GM19463 (cell line): ENCODE data around the gene TMEM14A.

Experiments used
- ATAC-seq: cut with Tn5 transposase; IDR thresholded peaks from one replicate; pipeline ENCODE4 v1.9.1; 2021; ENCODE audit warnings: mild to moderate bottlenecking, moderate library complexity; ENCODE audit not compliant: unreplicated experiment

TMEM14A gene, protein sequence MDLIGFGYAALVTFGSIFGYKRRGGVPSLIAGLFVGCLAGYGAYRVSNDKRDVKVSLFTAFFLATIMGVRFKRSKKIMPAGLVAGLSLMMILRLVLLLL

DNA sequence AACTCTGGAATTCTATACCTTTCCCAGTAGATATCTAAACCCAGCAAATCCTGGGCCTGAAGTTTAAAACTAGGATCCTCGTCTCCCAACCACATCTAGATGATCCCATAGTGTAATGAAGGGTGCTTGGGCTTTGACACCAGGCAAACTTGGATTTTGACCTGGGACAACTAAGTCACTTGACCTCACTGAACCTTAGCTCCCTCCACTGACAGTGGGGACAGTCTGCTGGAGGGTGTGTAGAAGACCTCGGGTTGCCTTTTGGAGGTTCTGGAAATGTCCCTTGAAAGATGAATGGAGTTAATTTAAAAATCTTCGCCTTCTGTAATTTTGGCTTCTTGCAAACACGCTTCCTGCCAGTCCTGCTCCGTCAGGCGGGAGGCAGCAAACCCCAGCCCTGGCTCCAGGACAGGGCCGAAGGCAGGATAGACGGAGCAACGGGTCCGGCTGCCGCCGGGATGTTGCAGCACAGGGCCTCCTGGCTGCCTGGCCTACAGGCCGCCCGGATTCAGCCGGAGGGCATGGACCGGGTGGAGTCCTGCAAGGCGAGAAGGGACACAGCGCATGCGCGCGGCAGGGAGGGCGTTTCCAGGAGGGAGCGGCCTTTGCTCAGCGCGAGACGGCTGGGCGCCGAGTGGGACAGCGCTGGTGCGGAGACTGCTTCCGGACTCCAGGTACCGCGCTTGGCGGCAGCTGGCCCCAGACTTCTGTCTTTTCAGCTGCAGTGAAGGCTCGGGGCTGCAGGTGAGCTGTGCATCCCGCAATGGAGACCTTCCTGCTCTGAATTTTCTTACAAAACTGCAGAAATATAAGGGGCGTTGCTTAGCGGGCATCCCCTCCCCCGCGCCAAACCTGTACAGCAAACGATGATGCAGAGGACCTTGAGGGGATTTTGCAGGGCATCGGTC lies at the start of gene TMEM14A:
TSS of gene TMEM14A (plus strand) at position 612 of the 908 bp plus-strand sequence. CDS start 5,990 bp downstream, outside the sequence.
- peak; percentile 97 for ATAC-seq

GRCh38 chr6:52621631-52622030 lies 49.3 kb upstream of the TMEM14A start:
- no peak for ATAC-seq

- no peak for ATAC-seq
These were observed 48.1 kb upstream of the TMEM14A start for GRCh38 chr6:52622810-52623209.

DNA sequence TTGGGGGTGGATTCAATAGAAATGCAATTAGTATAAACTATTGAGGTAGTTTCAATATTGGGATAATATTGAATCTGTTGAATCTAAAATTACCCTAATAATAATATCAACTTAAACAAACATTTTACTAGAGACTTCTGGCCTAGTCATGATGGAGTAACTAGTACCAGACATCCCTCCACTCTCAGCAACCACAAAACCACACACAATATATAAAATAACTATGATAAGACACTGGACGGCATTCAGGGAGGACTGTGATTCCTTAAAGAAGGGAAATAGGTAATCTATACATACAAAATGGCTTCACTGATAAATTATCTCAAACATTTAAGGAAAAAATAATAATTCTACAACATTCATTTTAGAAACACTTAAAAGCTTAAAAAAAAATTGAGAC lies 38.9 kb upstream of the TMEM14A start:
- no peak for ATAC-seq

GRCh38 chr6:52634211-52634610 lies 36.7 kb upstream of the TMEM14A start:
- ATAC-seq, result no peak

- no peak for ATAC-seq
These were observed 35.8 kb upstream of the TMEM14A start for GRCh38 chr6:52635049-52635577.

DNA sequence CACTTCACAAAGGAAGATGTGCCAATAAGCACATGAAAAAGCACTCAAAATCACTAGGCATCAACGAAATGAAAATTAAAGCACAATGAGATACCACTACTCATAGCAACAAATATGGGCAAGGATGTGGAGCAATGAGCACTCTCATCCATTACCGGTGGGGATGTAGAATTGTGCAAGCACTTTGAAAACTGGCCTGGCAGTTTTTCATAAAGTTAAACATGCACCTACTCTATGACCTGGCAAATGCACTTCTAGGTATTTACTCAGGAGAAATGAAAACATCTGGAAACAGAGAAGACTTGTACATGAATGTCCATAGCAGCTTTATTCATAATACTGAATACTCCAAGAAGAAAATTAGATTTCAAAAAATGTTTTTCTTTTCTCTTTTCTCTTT lies 34.1 kb upstream of the TMEM14A start:
- ATAC-seq, result no peak

DNA sequence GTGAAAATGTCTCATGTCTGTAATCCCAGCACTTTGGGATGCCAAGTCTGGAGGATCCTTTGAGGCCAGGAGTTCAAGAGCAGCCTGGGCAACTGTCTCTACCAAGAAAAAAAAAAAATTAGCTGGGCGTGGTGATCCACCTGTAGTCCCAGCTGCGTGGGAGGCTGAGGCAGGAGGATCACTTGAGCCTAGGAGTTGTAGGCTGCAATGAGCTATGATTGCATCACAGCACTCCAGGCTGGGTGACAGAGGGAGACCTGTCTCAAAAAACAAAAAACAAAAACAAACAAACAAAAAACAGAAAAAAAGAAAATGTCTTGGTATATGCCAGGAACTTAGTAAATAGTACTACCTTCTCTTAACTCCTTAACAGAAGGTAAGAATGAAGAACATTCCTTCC lies 31.4 kb upstream of the TMEM14A start:
- ATAC-seq, result no peak

DNA sequence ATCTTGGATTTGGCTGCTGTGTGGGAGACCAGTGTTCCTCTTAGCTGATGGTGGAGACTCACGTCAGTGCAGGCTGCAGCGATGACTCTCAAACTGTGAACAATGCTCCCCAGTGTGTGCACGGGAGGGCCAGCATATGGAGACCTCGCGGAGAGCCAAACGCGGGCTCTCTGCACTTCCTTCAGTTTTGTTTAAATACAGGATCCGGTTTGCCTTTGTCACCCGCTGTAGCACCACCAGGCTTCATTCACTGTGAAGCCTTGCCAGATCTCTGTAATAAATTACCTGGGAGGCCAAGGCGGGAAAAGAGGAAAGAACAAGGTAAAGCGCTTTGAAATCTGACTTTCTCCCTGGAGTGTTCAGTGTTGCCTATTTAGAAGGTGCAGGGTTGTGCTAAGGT lies 30.7 kb upstream of the TMEM14A start:
- ATAC-seq, result no peak

DNA sequence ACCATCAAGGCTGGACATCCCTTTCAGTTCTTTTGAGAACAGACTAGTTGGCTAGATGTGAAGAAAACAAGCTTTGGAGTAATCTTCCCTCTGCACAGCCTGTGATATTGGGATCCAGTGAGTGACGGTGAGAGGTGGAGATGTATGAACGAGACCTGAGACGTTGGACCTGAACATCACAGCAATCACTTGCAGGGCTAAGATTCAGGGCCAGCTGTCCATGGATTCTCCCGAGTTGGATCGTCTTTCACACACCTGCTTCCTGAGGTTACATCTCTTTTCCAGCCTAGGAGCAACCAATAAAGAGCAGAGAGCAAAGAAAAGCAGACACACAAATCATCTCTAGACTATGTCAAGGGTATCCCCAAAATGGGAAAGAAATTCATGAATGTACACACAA lies 30.0 kb upstream of the TMEM14A start:
- ATAC-seq, result no peak

DNA sequence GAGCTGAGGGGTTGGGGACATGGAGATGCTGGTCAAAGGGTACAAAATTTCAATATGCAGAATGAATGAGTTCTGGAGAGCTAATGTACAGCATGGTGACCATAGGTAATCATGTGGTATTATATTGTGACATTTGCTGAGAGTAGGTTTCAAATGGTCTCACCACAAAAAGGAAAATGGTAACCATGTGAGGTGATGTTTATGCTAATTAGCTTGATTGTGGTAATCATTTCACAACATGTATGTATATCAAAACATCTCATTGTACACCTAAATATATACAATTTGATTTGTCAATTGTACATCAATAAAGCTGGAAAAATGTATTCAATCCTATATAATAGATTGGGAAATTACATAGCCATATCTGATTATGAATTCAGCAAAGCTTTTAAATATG lies 29.5 kb upstream of the TMEM14A start:
- no peak for ATAC-seq

DNA sequence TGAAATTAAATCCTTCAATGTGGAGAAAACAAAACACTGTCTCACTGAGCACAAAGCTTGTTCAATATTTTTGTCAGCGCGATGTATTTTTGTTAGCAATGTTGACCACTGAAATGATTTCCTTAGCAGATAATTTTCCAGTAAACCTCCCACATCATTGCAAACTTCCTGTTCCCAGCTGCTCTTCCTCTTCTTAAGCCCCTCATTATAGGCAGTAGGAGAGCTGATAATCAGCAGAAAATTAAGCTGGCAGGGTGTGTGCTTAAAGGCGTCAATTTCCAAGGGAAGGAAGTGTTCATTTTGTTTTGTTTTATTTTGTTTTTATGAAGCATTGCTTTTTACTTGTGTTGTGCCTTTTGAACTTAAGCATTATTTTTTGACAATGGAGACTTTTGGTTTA lies 29.1 kb upstream of the TMEM14A start:
- ATAC-seq, result no peak

- ATAC-seq, result no peak
These were observed 28.5 kb upstream of the TMEM14A start for GRCh38 chr6:52642368-52642767.

DNA sequence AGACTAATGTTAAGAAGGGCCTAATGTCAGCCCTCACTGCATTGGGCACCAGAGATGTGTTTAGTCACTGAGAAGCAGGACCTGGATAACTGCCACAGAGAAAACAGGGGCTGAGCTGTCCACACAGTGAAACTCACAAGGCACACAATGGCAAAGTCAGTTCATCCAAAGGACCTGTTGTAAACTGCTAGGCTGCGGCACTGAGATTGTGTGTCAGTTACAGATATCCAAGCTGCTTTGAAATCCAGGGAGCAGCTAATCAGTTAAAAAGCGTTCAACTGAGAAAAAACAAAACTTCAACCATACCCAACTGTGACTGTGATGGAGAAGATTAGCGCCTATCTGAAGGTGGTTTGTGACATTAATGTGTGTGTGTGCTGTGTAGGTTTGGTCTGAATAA lies 27.8 kb upstream of the TMEM14A start:
- ATAC-seq, result no peak

- no peak for ATAC-seq
These were observed 26.7 kb upstream of the TMEM14A start for GRCh38 chr6:52644253-52644652.

GRCh38 chr6:52645976-52646375 lies 24.9 kb upstream of the TMEM14A start:
- no peak for ATAC-seq

GRCh38 chr6:52647199-52647598 lies 23.7 kb upstream of the TMEM14A start:
- ATAC-seq, result no peak

GRCh38 chr6:52649536-52650160 lies 21.3 kb upstream of the TMEM14A start:
- no peak for ATAC-seq

GRCh38 chr6:52650941-52651340 lies 20.0 kb upstream of the TMEM14A start:
- no peak for ATAC-seq

DNA sequence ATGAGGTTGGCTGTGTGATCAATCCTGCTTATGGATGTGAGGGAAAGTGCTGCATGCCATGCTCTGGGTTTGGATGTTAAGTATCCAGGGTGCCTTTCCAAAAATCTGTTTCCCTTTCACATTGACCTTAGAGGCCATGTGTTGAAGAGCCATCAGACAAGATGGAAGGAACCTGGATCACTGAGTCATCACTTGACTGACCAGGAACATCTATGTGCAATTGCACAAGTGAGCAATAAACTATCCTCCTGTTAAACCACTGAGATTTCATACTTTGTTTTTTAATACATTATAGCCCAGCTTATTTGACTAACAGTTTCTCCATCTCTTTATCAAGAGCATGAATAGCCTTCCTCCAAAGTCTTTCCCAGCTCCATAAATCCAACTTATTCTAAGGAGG lies 17.8 kb upstream of the TMEM14A start:
- no peak for ATAC-seq

- ATAC-seq, result no peak
These were observed 16.9 kb upstream of the TMEM14A start for GRCh38 chr6:52654007-52654406.

DNA sequence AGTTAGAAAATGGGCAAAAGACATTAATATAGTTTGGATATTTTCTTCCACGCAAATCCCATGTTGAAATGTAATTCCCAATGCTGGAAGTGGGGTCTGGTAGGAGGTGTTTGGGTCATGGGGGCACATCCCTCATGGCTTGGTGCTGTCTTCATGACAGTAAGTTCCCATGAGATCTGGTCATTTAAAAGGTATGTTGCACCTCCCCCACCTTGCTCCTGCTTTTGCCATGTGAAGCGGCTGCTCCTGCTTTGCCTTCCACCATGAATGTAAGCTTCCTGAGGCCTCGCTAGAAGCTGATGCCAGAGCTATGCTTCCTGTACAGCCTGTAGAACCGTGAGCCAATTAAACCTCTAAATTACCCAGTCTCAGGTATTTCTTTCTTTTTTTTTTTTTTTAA lies 16.3 kb upstream of the TMEM14A start:
- ATAC-seq, result no peak
